Activated CD4-positive, alpha-beta T cell treated with anti-CD3 and anti-CD28 coated beads, Interleukin-10, Interleukin-2, amounts not matched to agents 100 ng/mL and 50 ng/mL, durations not matched to agents 16 hours and 8 hours (primary cell): ENCODE data around the gene RCL1.
"Not testable (repeated sequence)": the region's sequence is repeated elsewhere in the genome, so short reads cannot be mapped to it uniquely, and the experiment has no call there.

ENCODE experiments used
- DNase-seq: peaks from one replicate; pipeline ENCODE4 v3.0.0-alpha.2; 2020

Gene RCL1

GRCh38 chr9:4890242-4890641 lies 97.5 kb downstream of the RCL1 start:
- DNase-seq = no peak

GRCh38 chr9:4890929-4891328 lies 98.2 kb downstream of the RCL1 start:
- no peak for DNase-seq

DNA sequence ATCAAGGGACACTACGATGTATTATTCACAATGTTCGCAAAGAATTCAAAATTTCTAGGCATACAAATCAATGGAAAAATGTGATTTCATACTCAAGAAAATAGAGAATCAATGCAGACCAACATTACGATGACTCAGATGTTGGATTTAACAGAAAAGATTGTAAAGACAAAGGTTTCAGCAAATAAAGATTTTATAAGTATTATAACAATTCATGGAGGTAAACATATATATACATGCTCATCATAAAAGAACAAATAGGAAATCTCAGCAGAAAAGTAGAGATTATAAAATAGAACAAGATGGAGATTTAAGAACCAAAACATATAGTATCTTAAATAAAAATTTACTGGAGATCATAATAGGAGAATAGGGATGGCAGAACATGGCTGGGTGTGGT lies 98.9 kb downstream of the RCL1 start:
- no peak for DNase-seq

- DNase-seq = no peak
Observed at GRCh38 chr9:4892501-4893194, 99.9 kb downstream of the RCL1 start.

- DNase-seq = no peak
Observed at GRCh38 chr9:4894076-4894475, 101.3 kb downstream of the RCL1 start.

DNA sequence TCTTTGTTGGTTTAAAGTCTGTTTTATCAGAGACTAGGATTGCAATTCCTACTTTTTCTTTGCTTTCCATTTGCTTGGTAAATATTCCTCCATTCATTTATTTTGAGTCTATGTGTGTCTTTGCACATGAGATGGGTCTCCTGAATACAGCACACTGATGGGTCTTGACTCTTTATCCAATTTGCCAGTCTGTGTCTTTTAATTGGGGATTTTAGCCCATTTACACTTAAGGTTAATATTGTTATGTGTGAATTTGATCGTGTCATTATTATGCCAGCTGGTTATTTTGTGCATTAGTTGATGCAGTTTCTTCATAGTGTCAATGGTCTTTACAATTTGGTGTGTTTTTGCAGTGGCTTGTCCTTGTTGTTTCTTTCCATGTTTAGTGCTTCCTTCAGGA lies 107.1 kb downstream of the RCL1 start:
- DNase-seq = not testable (repeated sequence)

GRCh38 chr9:4901401-4902134 lies 108.8 kb downstream of the RCL1 start:
- peak; percentile 53 for DNase-seq

- no peak for DNase-seq
Observed at GRCh38 chr9:4902135-4902475, 109.4 kb downstream of the RCL1 start.

- DNase-seq = no peak
Observed at GRCh38 chr9:4904322-4905134, 111.8 kb downstream of the RCL1 start.

DNA sequence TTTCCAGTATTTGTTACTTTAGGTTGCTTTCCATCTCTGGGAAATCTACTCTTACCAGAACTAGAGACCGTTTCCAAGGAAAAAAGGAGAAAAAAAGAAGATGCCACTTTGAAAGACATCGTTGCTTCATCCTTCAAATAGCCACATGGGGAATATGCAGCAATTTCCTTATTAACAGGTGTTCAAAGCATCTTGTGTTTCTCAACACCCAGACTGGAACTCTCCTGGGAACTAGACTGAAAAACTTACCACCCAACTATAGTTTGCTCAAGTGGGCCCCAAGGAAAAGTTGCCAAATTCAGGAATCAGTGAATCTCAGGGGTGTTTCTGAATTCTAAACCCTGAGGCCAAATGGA lies 112.4 kb downstream of the RCL1 start:
- no peak for DNase-seq
